DMS114 treated with DMSO at 0.1 percent for 48 hours (cell line): ENCODE data around the gene HINT3.
"Not testable (repeated sequence)": the region's sequence is repeated elsewhere in the genome, so short reads cannot be mapped to it uniquely, and the experiment has no call there.

Experiments
- DNase-seq: peaks from one replicate; lab custom pipeline; 2025; ENCODE audit not compliant: unreplicated experiment; lab: John Stamatoyannopoulos, UW

HINT3 gene

DNA sequence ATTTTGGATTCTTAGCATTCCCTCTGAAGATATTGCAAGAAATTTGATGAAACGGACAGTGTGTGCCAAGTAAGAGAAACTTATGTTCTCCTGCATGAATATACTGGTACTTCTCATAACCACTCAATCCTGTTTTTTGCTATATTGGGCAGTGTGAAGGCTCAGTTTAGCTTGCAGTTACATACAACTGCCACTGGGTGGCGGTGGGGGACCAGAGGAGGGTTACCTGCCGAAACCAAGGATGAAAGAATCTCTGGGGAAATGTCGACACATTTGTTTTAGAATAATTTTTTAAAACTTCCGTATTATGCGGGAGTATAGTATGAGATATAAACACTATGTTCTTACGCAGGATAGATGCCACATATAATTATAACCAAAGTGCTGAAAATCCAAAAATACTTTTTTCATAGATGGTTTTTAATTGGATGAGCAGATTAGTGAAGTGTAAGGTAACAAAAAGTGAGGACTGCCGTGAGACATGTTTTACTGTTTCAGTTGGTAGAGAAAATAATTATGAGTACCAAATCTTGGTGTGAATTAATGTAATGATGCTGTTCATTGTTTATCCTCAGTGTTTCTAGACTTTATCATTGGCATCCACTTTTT is 39.5 kb downstream of the HINT3 start:
- DNase-seq: peak; percentile 33

DNA sequence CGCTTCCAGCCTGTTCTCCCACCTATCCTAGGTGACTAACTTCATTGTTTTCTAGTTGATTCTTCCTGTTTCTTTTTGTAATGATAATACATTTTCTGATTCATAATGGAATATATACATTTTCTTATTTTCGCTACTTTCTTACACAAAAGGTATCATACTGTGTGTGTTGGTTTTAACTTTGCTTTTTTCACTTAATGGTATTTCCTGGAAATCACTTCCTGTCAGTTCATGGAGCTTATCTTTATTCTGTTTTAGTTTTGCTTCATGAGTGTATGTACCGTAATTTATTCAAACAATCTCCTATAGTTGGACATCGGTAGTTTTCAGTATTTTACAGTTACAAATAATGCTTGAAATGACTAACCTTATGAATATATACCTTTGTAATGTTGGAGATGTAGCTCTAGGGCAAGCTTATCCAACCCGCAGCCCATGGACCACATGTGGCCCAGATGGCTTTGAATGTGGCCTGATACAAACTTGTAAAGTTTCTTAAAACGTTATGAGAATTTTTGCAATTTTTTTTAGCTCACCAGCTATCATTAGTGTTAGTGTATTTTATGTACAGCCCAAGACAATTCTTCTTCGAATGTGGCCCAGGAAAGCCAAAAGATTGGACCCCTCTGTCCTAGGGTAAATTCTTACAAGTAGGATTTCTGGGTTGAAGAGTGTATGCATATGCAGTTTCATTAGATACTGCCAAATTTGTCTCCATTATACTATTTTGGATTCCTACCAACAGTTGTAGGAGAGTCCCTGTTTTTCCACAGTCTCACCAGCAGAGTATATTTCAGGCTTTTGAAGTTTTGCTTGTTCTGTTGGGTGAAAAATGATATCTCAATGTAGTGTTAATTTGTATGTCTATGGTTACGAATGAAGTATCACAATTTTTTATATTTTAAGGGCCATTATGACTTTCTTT is 46.4 kb downstream of the HINT3 start:
- DNase-seq: no peak

DNA sequence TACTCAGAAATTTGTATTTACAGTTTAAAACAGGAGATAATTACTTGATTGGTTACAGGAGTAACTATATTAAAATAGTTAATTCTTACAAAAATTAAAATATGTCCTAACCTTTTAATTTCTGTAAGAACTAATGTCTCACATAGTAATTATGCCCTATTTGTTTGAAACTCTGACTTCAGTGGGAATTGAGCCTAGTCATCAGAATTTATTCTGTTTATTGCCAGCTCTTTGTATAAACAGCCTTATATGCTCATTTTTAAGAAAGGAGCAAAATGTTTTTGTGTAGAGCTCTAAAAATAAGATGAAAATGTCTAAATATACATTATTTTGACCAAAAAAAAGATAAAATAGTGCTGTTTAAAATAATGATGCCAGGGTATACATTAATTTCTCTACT is 51.2 kb downstream of the HINT3 start:
- DNase-seq: no peak

DNA sequence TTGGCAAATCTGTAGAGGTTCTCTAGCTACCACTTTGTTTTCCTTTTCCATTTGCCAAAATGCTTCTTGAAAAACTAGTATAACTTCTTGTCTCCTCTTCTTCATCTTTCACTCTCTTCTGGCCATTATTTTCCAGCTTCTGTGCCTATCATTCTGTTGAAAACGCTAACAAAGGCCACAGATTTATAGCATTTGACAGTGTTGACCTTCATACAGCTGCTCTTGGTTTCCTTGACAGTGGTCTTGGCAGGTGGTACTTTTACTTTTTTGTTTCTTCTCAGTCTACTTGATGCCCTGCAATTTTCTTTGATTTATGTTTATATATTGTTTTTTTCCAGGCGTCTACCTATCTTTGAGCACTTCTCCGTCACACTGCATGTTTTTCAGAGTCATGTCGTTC is 53.5 kb downstream of the HINT3 start:
- no peak for DNase-seq

DNA sequence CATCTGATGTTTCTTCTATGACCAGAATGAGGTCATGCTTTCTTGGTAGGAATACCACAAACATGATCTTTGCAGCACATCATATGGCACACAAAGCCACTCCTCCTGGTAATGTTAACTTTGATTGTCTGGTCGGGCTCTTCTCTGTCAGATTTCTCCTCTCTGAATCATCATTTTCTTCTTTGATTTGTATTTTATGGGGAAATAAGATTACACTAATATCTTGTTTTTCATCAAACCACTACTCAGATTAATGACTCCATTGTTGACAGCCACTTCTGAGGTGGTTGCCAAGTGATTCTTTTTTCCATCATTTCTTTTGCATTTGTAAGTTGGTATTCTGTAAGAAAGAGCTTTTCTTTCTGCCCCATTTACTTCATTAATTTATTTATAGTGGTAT is 59.3 kb downstream of the HINT3 start:
- no peak for DNase-seq

DNA sequence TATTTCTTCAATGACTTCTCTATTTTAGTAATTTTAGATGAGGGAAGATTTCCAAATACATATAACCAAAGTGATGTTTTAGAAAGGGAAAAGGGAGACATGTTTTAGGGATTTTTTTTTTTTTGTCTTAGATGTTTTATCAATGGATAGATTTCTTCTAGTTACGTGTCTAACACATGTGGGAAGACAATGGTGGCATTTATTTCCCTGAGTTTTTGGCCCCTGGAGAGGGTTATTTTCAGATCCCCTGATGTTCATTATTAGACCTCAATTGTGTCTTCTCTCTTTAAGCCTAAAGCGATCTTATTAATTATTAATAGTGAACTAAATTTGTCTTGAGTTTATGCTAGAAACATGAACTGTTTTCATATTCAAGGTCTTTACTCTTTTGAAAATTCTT is 60.0 kb downstream of the HINT3 start:
- no peak for DNase-seq

DNA sequence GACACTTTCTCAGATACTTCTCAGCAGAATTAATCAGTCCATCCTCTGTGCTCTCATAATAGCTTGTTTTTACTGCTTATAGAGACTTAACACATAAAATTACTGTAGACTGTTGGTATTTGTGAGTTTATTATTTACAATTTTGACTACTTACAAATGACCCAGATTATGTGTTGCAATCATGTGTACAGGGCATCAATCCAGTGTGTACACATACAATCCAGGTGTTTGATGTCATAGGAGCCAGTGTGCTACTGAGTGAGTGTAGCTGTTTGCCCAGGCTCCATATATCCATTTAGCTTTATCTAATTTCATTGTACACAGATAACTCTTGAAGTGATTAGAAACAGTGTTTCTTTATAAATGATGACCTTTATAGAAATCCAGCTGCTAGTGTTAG is 61.1 kb downstream of the HINT3 start:
- DNase-seq: no peak

DNA sequence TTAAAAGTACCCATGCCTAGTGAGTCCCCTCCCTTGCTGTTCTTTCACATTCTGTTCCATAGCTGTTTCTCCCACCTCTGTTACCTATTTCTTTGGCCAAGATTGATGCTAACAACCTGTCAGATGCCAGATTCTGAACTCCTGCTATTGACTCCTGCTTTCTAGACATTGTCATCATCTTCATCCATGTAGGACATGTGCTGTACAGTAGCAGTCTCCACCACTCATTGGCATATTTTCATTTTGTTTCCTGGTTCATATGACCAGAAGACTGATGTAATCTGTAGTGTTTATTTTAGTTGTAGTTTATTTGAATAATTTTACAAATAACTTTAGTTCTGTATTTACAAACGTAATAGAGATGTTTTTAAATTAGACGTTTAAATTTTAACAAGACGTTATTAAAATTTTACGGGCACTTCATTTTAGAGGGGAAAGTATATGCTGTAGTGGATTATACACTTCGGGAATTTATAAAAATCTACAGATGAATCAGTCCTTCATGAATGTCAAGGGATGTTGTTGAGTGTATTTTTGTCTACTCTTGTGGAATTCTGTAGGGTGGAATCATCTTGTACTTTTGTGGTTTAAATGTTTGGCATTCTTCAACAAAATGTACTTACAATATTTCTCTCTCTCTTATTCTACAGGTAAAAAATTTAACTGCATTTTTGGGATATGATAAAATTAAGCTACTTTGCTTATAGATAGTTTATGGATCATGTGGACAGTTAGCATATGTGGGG is 63.9 kb downstream of the HINT3 start:
- DNase-seq: no peak

DNA sequence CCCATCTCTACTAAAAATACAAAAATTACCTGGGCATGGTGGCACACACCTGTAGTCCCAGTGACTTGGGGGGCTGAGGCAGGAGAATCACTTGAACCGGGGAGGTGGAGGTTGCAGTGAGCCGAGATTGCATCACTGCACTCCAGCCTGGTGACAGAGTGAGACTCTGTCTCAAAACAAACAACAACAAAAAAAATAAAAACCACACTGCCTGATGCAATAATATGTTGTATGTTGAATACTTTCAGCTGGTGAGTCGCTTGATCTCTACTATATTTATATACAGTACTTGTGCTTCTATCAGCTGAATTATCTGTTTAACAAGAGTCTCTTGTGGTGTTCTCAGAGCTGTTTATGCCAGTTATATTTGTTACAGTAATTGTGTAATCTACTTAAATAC is 66.9 kb downstream of the HINT3 start:
- DNase-seq: not testable (repeated sequence)

DNA sequence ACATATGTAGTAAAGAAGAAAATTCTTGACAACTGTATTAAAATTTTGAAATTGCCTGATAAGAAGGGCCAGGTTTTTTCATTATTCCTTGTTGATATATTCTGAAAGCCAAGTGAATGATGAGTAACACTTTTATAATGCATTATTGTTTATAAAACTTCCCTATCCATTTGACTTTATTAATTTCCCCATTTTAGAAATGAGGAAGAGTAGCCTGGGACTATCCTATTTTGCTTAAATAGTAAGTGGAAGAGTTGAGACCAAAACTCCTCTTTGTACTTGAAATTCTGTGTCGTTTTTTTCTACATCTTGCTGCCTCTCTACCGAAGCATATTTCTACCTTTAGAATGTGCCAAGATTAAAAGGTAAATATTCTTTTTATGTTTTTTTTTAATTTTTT is 69.4 kb downstream of the HINT3 start:
- DNase-seq: no peak

DNA sequence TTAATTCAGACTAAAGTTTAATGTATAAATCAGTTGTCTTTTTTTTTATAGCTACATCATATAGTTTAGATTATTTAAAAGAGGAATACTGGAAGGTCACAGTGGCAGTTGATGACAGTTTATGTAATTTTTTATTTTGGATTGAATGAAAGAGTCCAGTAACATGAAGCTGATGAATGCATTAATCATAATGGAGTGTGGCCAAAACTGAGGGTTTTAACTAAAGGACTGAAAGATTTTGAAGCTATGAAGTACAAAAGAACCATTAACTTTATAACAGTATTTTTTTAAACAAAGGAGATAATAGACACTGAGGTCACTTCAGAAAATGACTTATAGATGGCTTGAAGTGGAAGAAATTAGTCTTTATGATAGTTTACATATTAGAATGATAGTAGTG is 71.0 kb downstream of the HINT3 start:
- no peak for DNase-seq
